Testis (tissue), 3 donors: ENCODE data around the gene ZIC1. TPM values are rescaled to one million over a fixed set of nuclear protein-coding genes. Genes with fewer than 3 reads are reported as not detected.

Source experiments
- DNase-seq: peaks from one replicate; pipeline ENCODE4 v3.0.0-alpha.2; 2019
- H3K27ac ChIP-seq, 2 donors: fragments of 200-600 bp; sonication (generic); one replicate each; pipeline ENCODE4 v1.5.1; 2019
- H3K27me3 ChIP-seq: fragments of 200-600 bp; sonication (generic); one replicate; pipeline ENCODE4 v1.5.1; 2019
- H3K36me3 ChIP-seq: fragments of 200-600 bp; sonication (generic); one replicate; pipeline ENCODE4 v1.5.1; 2017; ENCODE audit warnings: low read depth; ENCODE audit errors: missing control alignments
- H3K4me1 ChIP-seq: fragments of 200-600 bp; sonication (generic); one replicate; pipeline ENCODE4 v1.5.1; 2019
- H3K4me3 ChIP-seq, 2 donors: fragments of 200-600 bp; sonication (generic); one replicate each; pipeline ENCODE4 v1.5.1; 2017 to 2019
- H3K9me3 ChIP-seq: fragments of 200-600 bp; sonication (generic); one replicate; pipeline ENCODE4 v1.5.1; 2017
- CTCF ChIP-seq, 3 experiments: fragments of 450-650 bp in 2 of 3; fragments of 200-600 bp in 1 of 3; sonication (generic) in 1 of 3; IDR thresholded peaks; one replicate each; pipeline ENCODE4 v1.5.1; 2016 to 2019; ENCODE audit warnings: antibody characterized with exemption in 3 of 3, mild to moderate bottlenecking in 2 of 3, moderate library complexity in 1 of 3
- POLR2A ChIP-seq: fragments of 450-650 bp; IDR thresholded peaks from one replicate; pipeline ENCODE4 v1.6.1; 2017; ENCODE audit warnings: antibody characterized with exemption, mild to moderate bottlenecking, moderate library complexity
- WGBS, 2 donors: methylation state at CpG; one replicate each; pipeline ENCODE4 v1.1.5; 2018; 5-methylcytosine and 5-hydroxymethylcytosine counted together
- intact Hi-C: fragments of 100-400 bp; cut with DNase I; formaldehyde crosslinking; loops from one replicate; pipeline ENCODE4 v1.15.1; 2023; ENCODE audit warnings: low total_unique reads
- polyA plus RNA-seq: library from polyadenylated mRNA; stranded (reverse); fragments of 350-450 nt; fragmentation: Illumina TruSeq; extraction: RNeasy Lipid Tissue Mini Kit (QIAGEN cat#74804); gene quantifications from one replicate; pipeline ENCODE4 v1.2.3, GENCODE V29; 2014; ENCODE audit warnings: low read depth, low replicate concordance; ENCODE audit not compliant: insufficient read depth
- total RNA-seq, 2 donors: library from RNA; depleted of rRNA; stranded (reverse); fragments of >200 nt; gene quantifications; one replicate each; pipeline ENCODE4 v1.2.3, GENCODE V29; 2016

ZIC1 gene
- total and polyA plus RNA-seq, 3 donors from 2014 or later: 1.4 to 3.5 (median 3.3) TPM

GRCh38 chr3:147371140-147371539 lies 38.0 kb upstream of the ZIC1 start:
- TF ChIP-seq CTCF (IDR thresholded peaks at IDR 0.05) (no peak), POLR2A (no peak)
- Histone ChIP-seq H3K27me3 (no peaks in the 10 kb centered on the region), H3K4me3 (no peak overlapping the region), H3K36me3 (no peaks in the 10 kb centered on the region), H3K9me3 (no peaks in the 10 kb centered on the region), H3K27ac (no peak overlapping the region), H3K4me1 (no peaks in the 10 kb centered on the region)
- no peak for DNase-seq
- intact Hi-C loops: no loop called here
- 6% methylated on average over 12 of the region's 12 CpGs for WGBS, 2 donors

- no peak for DNase-seq
- WGBS, 2 donors: 5 to 13% methylated on average over 5 to 7 of the region's 7 CpGs
- Histone ChIP-seq H3K4me1 (no peaks in the 10 kb centered on the region), H3K27ac (no peak overlapping the region), H3K4me3 (no peak overlapping the region), H3K9me3 (no peaks in the 10 kb centered on the region), H3K27me3 (no peaks in the 10 kb centered on the region), H3K36me3 (no peaks in the 10 kb centered on the region)
- intact Hi-C loops: no loop called here
- TF ChIP-seq POLR2A (no peak), CTCF (IDR thresholded peaks at IDR 0.05) (no peak)
Observed at GRCh38 chr3:147371771-147372340, 37.3 kb upstream of the ZIC1 start.

DNA sequence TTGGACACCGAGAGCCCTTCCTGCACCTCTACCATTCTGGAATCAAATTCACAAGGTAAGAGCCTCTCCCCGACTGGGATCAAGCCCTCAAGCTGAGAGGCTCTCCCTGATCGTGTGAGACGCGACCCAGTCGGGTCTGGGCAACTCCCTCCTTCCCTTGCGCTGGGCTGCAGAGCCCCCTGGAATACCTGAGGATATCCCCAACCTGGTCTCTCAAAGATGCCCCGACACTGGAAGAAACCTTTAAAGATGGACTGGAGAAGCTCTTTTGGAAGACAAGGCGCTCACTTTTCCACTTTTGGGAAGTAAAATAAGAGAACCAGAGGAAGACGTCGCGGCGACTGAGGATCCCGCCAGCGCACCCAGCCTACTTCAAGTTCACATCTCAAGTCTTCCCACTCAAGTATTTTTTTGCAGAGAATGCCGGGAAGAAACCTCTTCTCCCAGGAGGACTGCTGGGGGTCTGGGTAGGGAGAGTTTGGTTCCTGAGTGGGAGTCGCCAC lies 36.6 kb upstream of the ZIC1 start:
- Histone ChIP-seq H3K9me3 (no peaks in the 10 kb centered on the region), H3K4me3 (no peak overlapping the region), H3K36me3 (no peaks in the 10 kb centered on the region), H3K4me1 (no peaks in the 10 kb centered on the region), H3K27me3 (no peaks in the 10 kb centered on the region), H3K27ac (no peak overlapping the region)
- no peak for TF ChIP-seq CTCF (IDR thresholded peaks at IDR 0.05)
- TF ChIP-seq POLR2A: no peak
- intact Hi-C loops: no loop called here
- 3 to 9% methylated on average over 12 to 17 of the region's 17 CpGs for WGBS, 2 donors
- no peak for DNase-seq

DNA sequence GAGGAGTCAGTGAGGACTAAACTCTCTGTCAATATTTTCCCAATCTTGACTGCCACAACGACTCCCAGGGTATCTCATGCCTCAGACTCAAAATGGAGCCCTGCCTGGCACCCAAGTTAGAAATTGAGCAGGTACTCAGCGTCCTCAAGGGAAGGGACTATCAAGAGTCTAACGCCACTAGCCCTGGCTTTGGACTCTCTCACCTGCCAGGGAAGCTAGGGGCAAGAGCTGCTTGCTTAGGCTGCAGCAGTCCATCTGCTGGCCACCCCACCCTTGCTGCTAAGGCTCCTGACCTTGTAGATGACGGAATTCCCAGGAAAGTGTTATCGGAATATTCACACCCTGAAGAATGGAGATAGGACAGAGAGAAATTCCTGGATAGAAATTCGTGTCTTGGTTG lies 35.9 kb upstream of the ZIC1 start:
- H3K4me3 ChIP-seq: no peak overlapping the region
- H3K27ac ChIP-seq: no peak overlapping the region
- no peaks in the 10 kb centered on the region for H3K36me3 ChIP-seq
- TF ChIP-seq CTCF (IDR thresholded peaks at IDR 0.05) (no peak), POLR2A (no peak)
- intact Hi-C loops: no loop called here
- H3K27me3 ChIP-seq: no peaks in the 10 kb centered on the region
- H3K4me1 ChIP-seq: no peaks in the 10 kb centered on the region
- no peaks in the 10 kb centered on the region for H3K9me3 ChIP-seq
- DNase-seq: no peak
- 2 to 4% methylated on average over 6 of the region's 6 CpGs for WGBS, 2 donors
